Activated naive CD8-positive, alpha-beta T cell treated with anti-CD3 and anti-CD28 coated beads, Interleukin-2, amount 50 U/mL, for 24 hours (primary cell): ENCODE data around the gene SOAT1.

ENCODE experiments used
- ATAC-seq: fragments of 150-1000 bp; cut with Tn5 transposase; one replicate; pipeline ENCODE4 v1.10.0; 2021
- DNase-seq: peaks from one replicate; pipeline ENCODE4 v3.0.0; 2021
- H3K27ac Mint-ChIP-seq: one replicate; pipeline ENCODE4 v1.8.0; 2021; ENCODE audit warnings: mild to moderate bottlenecking, mixed read lengths
- H3K27me3 Mint-ChIP-seq: one replicate; pipeline ENCODE4 v1.8.0; 2021; ENCODE audit warnings: mixed read lengths
- H3K36me3 Mint-ChIP-seq: one replicate; pipeline ENCODE4 v1.8.0; 2021; ENCODE audit warnings: low read depth, mixed read lengths
- H3K4me1 Mint-ChIP-seq: one replicate; pipeline ENCODE4 v1.8.0; 2021; ENCODE audit warnings: mixed read lengths
- H3K4me3 Mint-ChIP-seq: one replicate; pipeline ENCODE4 v1.8.0; 2021; ENCODE audit warnings: mild to moderate bottlenecking, moderate library complexity, mixed read lengths
- H3K9me3 Mint-ChIP-seq: one replicate; pipeline ENCODE4 v1.8.0; 2021; ENCODE audit warnings: mixed read lengths

SOAT1 gene

DNA sequence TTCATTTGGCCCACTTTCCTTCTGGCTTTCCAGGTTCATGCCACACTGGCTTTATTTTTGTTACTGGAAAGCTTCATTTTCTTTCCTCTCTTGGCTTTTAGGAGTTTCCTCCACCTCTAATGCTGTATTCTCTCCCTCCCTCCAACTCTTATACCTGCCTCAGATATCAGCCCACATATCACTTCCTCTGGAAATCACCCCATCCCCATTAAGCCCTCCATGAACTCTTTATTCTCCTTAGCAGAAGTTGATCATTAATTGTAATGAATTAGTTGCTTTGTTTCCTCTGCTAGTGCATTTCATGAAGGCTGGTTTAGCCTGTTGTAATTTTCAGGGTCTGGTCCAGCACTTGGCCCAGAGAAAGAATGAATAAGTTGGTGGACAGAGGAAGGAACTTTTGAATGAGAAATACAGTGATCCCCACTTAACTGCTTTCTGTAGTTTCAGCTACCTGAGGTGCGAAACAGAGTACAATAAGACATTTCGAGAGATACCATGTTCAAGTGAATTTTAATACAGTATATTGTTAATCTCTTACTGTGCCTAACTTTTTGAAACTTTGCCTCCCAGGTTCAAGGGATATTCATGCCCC lies 1.7 kb downstream of the SOAT1 start:
- peaks cover 56% of the 10 kb centered on the region for H3K4me1 Mint-ChIP-seq
- H3K9me3 Mint-ChIP-seq = no peaks in the 10 kb centered on the region

GRCh38 chr1:179296356-179297104 lies 2.9 kb downstream of the SOAT1 start:
- peak overlapping the region; percentile 26 for H3K4me3 Mint-ChIP-seq
- DNase-seq (no peak), ATAC-seq (no peak)
- H3K27me3 Mint-ChIP-seq = no peaks in the 10 kb centered on the region
- H3K36me3 Mint-ChIP-seq = peaks cover 30% of the 10 kb centered on the region
- H3K4me1 Mint-ChIP-seq = peaks cover 62% of the 10 kb centered on the region
- no peaks in the 10 kb centered on the region for H3K9me3 Mint-ChIP-seq
- H3K27ac Mint-ChIP-seq = peak overlapping the region; percentile 60

More for the DNA sequence above, 1.7 kb downstream of the SOAT1 start:
- Mint-ChIP-seq H3K36me3 (peaks cover 28% of the 10 kb centered on the region), H3K27ac (peak overlapping the region; percentile 92), H3K27me3 (no peaks in the 10 kb centered on the region), H3K4me3 (peak overlapping the region; percentile 90)
- DNase-seq (no peak), ATAC-seq (no peak)

GRCh38 chr1:179297105-179297378 lies 3.4 kb downstream of the SOAT1 start:
- H3K4me3 Mint-ChIP-seq = peak overlapping the region; percentile 4
- H3K36me3 Mint-ChIP-seq = peaks cover 34% of the 10 kb centered on the region
- no peak for ATAC-seq
- no peak for DNase-seq
- peak overlapping the region; percentile 60 for H3K27ac Mint-ChIP-seq
- H3K27me3 Mint-ChIP-seq = no peaks in the 10 kb centered on the region
- no peaks in the 10 kb centered on the region for H3K9me3 Mint-ChIP-seq
- H3K4me1 Mint-ChIP-seq = peaks cover 65% of the 10 kb centered on the region

GRCh38 chr1:179298952-179299351 lies 5.4 kb downstream of the SOAT1 start:
- DNase-seq (peak; percentile 39), ATAC-seq (peak; percentile 96)
- H3K27ac Mint-ChIP-seq = peak overlapping the region; percentile 84
- no peaks in the 10 kb centered on the region for H3K9me3 Mint-ChIP-seq
- H3K4me3 Mint-ChIP-seq = peak overlapping the region; percentile 50
- H3K36me3 Mint-ChIP-seq = peaks cover 51% of the 10 kb centered on the region
- H3K27me3 Mint-ChIP-seq = no peaks in the 10 kb centered on the region
- H3K4me1 Mint-ChIP-seq = peaks cover 64% of the 10 kb centered on the region

GRCh38 chr1:179300112-179300511 lies 6.5 kb downstream of the SOAT1 start:
- no peak for ATAC-seq
- Mint-ChIP-seq H3K9me3 (no peaks in the 10 kb centered on the region), H3K36me3 (peaks cover 50% of the 10 kb centered on the region), H3K27ac (peak overlapping the region; percentile 44), H3K4me3 (peak overlapping the region; percentile 34), H3K4me1 (peaks cover 61% of the 10 kb centered on the region), H3K27me3 (no peaks in the 10 kb centered on the region)
- DNase-seq = no peak

DNA sequence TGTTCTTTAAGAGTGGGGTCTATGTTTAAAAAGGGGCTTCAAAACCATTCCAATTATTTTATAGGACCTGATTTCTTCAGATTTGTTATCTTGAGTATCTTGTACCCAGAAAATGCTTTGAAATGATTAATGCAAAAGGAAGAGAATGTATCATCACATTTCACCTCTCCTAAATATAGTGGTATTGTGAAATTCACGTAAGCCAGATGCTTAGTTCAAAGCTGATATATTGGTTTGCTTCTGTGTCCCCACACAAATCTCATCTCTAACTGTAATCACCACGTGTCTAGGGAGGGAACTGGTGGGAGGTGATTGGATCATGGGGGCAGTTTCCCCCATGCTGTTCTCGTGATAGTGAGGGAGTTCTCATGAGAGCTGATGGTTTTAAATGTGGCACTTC lies 8.5 kb downstream of the SOAT1 start:
- peaks cover 56% of the 10 kb centered on the region for H3K36me3 Mint-ChIP-seq
- H3K4me1 Mint-ChIP-seq = peaks cover 48% of the 10 kb centered on the region
- ATAC-seq = no peak
- DNase-seq = no peak
- H3K4me3 Mint-ChIP-seq = no peak overlapping the region
- no peaks in the 10 kb centered on the region for H3K27me3 Mint-ChIP-seq
- no peaks in the 10 kb centered on the region for H3K9me3 Mint-ChIP-seq
- no peak overlapping the region for H3K27ac Mint-ChIP-seq

GRCh38 chr1:179303200-179303785 lies 9.7 kb downstream of the SOAT1 start:
- Mint-ChIP-seq H3K27ac (no peak overlapping the region), H3K9me3 (no peaks in the 10 kb centered on the region), H3K36me3 (peaks cover 62% of the 10 kb centered on the region), H3K4me1 (peaks cover 38% of the 10 kb centered on the region), H3K4me3 (no peak overlapping the region), H3K27me3 (no peaks in the 10 kb centered on the region)
- ATAC-seq (no peak), DNase-seq (no peak)

- no peak overlapping the region for H3K27ac Mint-ChIP-seq
- H3K36me3 Mint-ChIP-seq = peaks cover 57% of the 10 kb centered on the region
- no peaks in the 10 kb centered on the region for H3K9me3 Mint-ChIP-seq
- no peak for ATAC-seq
- no peaks in the 10 kb centered on the region for H3K27me3 Mint-ChIP-seq
- DNase-seq = no peak
- no peak overlapping the region for H3K4me3 Mint-ChIP-seq
- H3K4me1 Mint-ChIP-seq = peaks cover 21% of the 10 kb centered on the region
These were observed 11.9 kb downstream of the SOAT1 start for GRCh38 chr1:179305450-179305849.

GRCh38 chr1:179310291-179310690 lies 16.7 kb downstream of the SOAT1 start:
- H3K4me3 Mint-ChIP-seq = no peak overlapping the region
- H3K27ac Mint-ChIP-seq = no peak overlapping the region
- no peak for ATAC-seq
- H3K9me3 Mint-ChIP-seq = no peaks in the 10 kb centered on the region
- DNase-seq = no peak
- H3K27me3 Mint-ChIP-seq = no peaks in the 10 kb centered on the region
- H3K4me1 Mint-ChIP-seq = peaks cover 15% of the 10 kb centered on the region
- peaks cover 62% of the 10 kb centered on the region for H3K36me3 Mint-ChIP-seq

- H3K27me3 Mint-ChIP-seq = no peaks in the 10 kb centered on the region
- no peaks in the 10 kb centered on the region for H3K9me3 Mint-ChIP-seq
- DNase-seq (no peak), ATAC-seq (peak; percentile 54)
- no peak overlapping the region for H3K27ac Mint-ChIP-seq
- peaks cover 15% of the 10 kb centered on the region for H3K4me1 Mint-ChIP-seq
- H3K36me3 Mint-ChIP-seq = peaks cover 58% of the 10 kb centered on the region
- no peak overlapping the region for H3K4me3 Mint-ChIP-seq
These were observed 17.1 kb downstream of the SOAT1 start for GRCh38 chr1:179310721-179311120.

- ATAC-seq (no peak), DNase-seq (no peak)
- no peaks in the 10 kb centered on the region for H3K27me3 Mint-ChIP-seq
- H3K27ac Mint-ChIP-seq = no peak overlapping the region
- no peaks in the 10 kb centered on the region for H3K9me3 Mint-ChIP-seq
- H3K36me3 Mint-ChIP-seq = peaks cover 56% of the 10 kb centered on the region
- no peak overlapping the region for H3K4me3 Mint-ChIP-seq
- peaks cover 13% of the 10 kb centered on the region for H3K4me1 Mint-ChIP-seq
These were observed 17.6 kb downstream of the SOAT1 start for GRCh38 chr1:179311149-179311700.

DNA sequence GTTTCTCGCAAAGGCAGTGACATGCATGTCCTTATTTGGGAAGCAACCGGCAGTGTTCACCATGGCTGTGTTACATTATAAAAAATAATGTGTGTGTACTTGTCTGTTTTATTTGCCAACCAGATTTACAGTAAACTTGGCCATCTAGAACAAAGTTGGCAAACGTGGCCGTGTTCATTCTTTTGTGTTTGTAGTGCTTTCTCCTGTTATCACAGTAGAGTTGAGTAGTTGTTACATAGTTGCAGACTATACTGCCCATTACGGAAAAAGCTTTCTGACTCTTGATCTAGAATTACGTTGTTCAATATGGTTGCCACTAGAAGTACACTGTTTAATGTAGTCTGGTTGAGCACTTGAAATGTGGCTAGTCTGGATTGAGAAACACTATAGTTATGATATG lies 19.4 kb downstream of the SOAT1 start:
- no peak for ATAC-seq
- Mint-ChIP-seq H3K27ac (no peak overlapping the region), H3K9me3 (no peaks in the 10 kb centered on the region), H3K36me3 (peaks cover 48% of the 10 kb centered on the region), H3K4me1 (peaks cover 19% of the 10 kb centered on the region), H3K27me3 (no peaks in the 10 kb centered on the region), H3K4me3 (no peak overlapping the region)
- DNase-seq = no peak

- Mint-ChIP-seq H3K4me3 (no peak overlapping the region), H3K36me3 (peaks cover 61% of the 10 kb centered on the region), H3K4me1 (peaks cover 23% of the 10 kb centered on the region), H3K27me3 (no peaks in the 10 kb centered on the region), H3K27ac (no peak overlapping the region), H3K9me3 (no peaks in the 10 kb centered on the region)
- ATAC-seq (no peak), DNase-seq (no peak)
These were observed 21.3 kb downstream of the SOAT1 start for GRCh38 chr1:179314928-179315327.

GRCh38 chr1:179318491-179318890 lies 24.9 kb downstream of the SOAT1 start:
- Mint-ChIP-seq H3K4me3 (no peak overlapping the region), H3K36me3 (peaks cover 57% of the 10 kb centered on the region), H3K27me3 (no peaks in the 10 kb centered on the region), H3K4me1 (peaks cover 25% of the 10 kb centered on the region), H3K9me3 (peaks cover 4% of the 10 kb centered on the region), H3K27ac (no peak overlapping the region)
- no peak for DNase-seq
- ATAC-seq = no peak
